Transverse colon (tissue), 4 donors: ENCODE results near the gene PDZRN3. TPM values are rescaled to one million over a fixed set of nuclear protein-coding genes. Genes with fewer than 3 reads are reported as not detected.
"Not testable (repeated sequence)": the region's sequence is repeated elsewhere in the genome, so short reads cannot be mapped to it uniquely, and the experiment has no call there.

ENCODE experiments used
- DNase-seq: peaks from one replicate; pipeline ENCODE4 v3.0.0-alpha.2; 2019
- H3K27ac ChIP-seq, 4 donors: fragments of 200-600 bp; sonication (generic); 2 replicates each; pipeline ENCODE4 v1.5.1; 2016 to 2018; ENCODE audit warnings: inconsistent platforms in 4 of 4
- H3K27me3 ChIP-seq: fragments of 200-600 bp; sonication (generic); 2 replicates; pipeline ENCODE4 v1.5.1; 2017; ENCODE audit warnings: inconsistent platforms
- H3K36me3 ChIP-seq, 4 donors: fragments of 200-600 bp; sonication (generic); 2 replicates each; pipeline ENCODE4 v1.5.1; 2017 to 2019; ENCODE audit warnings: inconsistent platforms in 4 of 4
- H3K4me1 ChIP-seq, 4 donors: fragments of 200-600 bp; sonication (generic); 2 replicates each; pipeline ENCODE4 v1.5.1; 2017 to 2020; ENCODE audit warnings: inconsistent platforms in 4 of 4
- H3K4me3 ChIP-seq, 4 donors: fragments of 200-600 bp; sonication (generic); 1 replicate in 1 of 4; 2 replicates in 3 of 4; pipeline versions ENCODE4 v1.5.1 to v1.6.1; 2017 to 2019; ENCODE audit warnings: inconsistent platforms in 4 of 4
- H3K9me3 ChIP-seq, 2 donors: fragments of 200-600 bp; sonication (generic); 2 replicates each; pipeline ENCODE4 v1.5.1; 2017 to 2019; ENCODE audit warnings: inconsistent platforms in 2 of 2
- EP300 ChIP-seq: sonication (generic); formaldehyde crosslinking; IDR thresholded peaks from one replicate; pipeline ENCODE4 v1.6.1; 2017; ENCODE audit warnings: antibody characterized with exemption, low read depth
- POLR2A ChIP-seq: fragments of 450-650 bp; IDR thresholded peaks from one replicate; pipeline ENCODE4 v1.6.1; 2016; ENCODE audit warnings: antibody characterized with exemption, mild to moderate bottlenecking, moderate library complexity
- POLR2AphosphoS5 ChIP-seq, 3 donors: sonication (generic); formaldehyde crosslinking; IDR thresholded peaks; one replicate each; pipeline ENCODE4 v1.6.1; 2016; ENCODE audit warnings: antibody characterized with exemption in 3 of 3
- WGBS, 2 donors: methylation state at CpG; one replicate each; pipeline ENCODE4 v1.1.5; 2018; ENCODE audit warnings: low coverage in 1 of 2; 5-methylcytosine and 5-hydroxymethylcytosine counted together
- in situ Hi-C, 4 donors: fragments of 200-750 bp; cut with MboI; loops; one replicate each; pipeline versions ENCODE4 v1.15.0 to v1.15.1; 2017; ENCODE audit warnings: low sequenced_read_pairs in 3 of 4, low pct_ligation_motif_present in 1 of 4, low pct_unique_long_range_greater_than_20kb in 1 of 4
- intact Hi-C: fragments of 100-400 bp; cut with DNase I; formaldehyde crosslinking; loops from one replicate; pipeline ENCODE4 v1.15.1; 2023; ENCODE audit warnings: low total_unique reads
- total RNA-seq, 4 donors: library from RNA; depleted of rRNA; stranded (reverse); fragments of >200 nt; gene quantifications; one replicate each; pipeline ENCODE4 v1.1.0, GENCODE V29; 2016
- TF ChIP-seq, protein P1 (sequence below), 5 experiments: fragments of 200-600 bp in 3 of 5; fragments of 450-650 bp in 2 of 5; sonication (generic) in 3 of 5; IDR thresholded peaks; 1 replicate in 2 of 5; 2 replicates in 3 of 5; pipeline ENCODE4 v1.5.1; 2016 to 2017; ENCODE audit warnings: antibody characterized with exemption in 5 of 5, inconsistent platforms in 3 of 5, mild to moderate bottlenecking in 2 of 5, moderate library complexity in 1 of 5

The PDZRN3 gene
- total RNA-seq, 4 donors from 2014 or later, result 31.9 to 191 (median 75.3) TPM

DNA sequence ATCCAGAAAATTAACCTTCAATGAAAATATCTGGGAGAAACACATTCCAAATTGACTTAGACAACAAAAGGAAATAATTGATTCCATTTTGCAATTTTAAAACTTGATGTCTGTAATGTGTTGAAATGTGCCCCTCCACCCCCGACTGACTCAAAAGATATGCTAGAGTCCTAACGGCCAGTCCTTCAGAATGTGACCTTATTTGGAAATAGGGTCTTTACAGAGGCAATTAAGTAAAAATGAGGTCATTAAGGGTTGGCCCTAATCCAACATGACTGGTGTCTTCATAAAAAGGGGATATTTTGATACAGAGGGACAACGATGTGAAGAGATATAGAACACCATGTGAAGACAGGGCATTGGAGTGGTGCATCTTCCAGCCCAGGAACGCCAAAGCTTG, 153.9 kb downstream of the PDZRN3 start:
- TF ChIP-seq EP300, result no peak
- TF ChIP-seq POLR2A, result no peak
- no peak for TF ChIP-seq POLR2AphosphoS5 (IDR thresholded peaks at IDR 0.05)
- TF ChIP-seq, protein P1, sequence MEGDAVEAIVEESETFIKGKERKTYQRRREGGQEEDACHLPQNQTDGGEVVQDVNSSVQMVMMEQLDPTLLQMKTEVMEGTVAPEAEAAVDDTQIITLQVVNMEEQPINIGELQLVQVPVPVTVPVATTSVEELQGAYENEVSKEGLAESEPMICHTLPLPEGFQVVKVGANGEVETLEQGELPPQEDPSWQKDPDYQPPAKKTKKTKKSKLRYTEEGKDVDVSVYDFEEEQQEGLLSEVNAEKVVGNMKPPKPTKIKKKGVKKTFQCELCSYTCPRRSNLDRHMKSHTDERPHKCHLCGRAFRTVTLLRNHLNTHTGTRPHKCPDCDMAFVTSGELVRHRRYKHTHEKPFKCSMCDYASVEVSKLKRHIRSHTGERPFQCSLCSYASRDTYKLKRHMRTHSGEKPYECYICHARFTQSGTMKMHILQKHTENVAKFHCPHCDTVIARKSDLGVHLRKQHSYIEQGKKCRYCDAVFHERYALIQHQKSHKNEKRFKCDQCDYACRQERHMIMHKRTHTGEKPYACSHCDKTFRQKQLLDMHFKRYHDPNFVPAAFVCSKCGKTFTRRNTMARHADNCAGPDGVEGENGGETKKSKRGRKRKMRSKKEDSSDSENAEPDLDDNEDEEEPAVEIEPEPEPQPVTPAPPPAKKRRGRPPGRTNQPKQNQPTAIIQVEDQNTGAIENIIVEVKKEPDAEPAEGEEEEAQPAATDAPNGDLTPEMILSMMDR (IDR thresholded peaks at IDR 0.05), result no peak
- Histone ChIP-seq H3K9me3 (no peaks in the 10 kb centered on the region), H3K4me1 (peaks cover 0 to 7% (median 5%) of the 10 kb centered on the region in 4 donors), H3K27ac (no peak overlapping the region), H3K36me3 (no peaks in the 10 kb centered on the region), H3K27me3 (no peaks in the 10 kb centered on the region), H3K4me3 (no peak overlapping the region)
- DNase-seq, result no peak
- in situ Hi-C loops (no loop called here), intact Hi-C loops (no loop called here)
- 79 to 83% methylated on average over 3 to 4 of the region's 4 CpGs for WGBS, 2 donors

DNA sequence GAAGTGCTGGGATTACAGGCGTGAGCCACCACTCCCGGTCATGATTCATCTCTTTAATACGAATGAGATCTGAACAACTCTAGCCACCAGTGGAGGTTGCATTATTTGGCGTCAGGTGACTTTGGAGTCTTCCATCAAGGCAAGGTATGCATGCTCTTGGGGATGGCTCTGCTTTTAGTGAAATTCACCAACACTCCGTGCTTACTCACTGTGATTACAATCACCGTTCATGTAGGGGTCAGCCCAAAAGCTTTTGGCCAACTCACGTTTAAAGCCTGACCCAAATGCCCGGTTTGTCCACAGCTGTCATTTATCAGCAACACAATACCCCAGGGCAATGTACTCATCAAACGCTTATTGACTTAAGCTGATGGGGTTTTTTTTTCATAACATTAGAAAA, 155.4 kb downstream of the PDZRN3 start:
- Histone ChIP-seq H3K27ac (no peak overlapping the region), H3K36me3 (no peaks in the 10 kb centered on the region), H3K9me3 (no peaks in the 10 kb centered on the region), H3K4me1 (peaks cover 0 to 7% (median 1%) of the 10 kb centered on the region in 4 donors), H3K27me3 (no peaks in the 10 kb centered on the region), H3K4me3 (no peak overlapping the region)
- no peak for DNase-seq
- WGBS, 2 donors, result 93 to 95% methylated on average over 3 to 9 of the region's 9 CpGs
- in situ Hi-C loops, result no loop called here
- TF ChIP-seq POLR2A, result no peak
- intact Hi-C loops, result no loop called here

DNA sequence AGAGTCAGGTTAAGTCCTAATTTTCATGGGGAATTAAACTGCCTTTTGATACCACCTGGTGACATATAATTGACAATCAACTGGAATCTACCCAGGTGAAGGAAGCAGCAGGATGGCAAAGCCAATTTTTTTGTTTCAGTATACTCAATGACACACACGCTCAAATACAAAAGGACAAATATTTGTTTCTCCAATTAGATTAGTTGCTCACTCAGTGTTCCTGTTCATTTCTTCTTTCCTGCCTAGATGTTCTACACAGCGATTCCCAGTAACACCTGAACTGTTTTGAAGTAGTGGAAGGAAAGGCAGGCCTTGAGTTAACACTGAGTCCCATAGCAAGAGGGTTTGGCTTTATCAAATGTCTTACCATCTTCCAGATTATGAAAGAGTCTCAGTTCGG, 157.5 kb downstream of the PDZRN3 start:
- no peak overlapping the region for H3K4me3 ChIP-seq
- DNase-seq, result no peak
- H3K27me3 ChIP-seq, result no peaks in the 10 kb centered on the region
- no peaks in the 10 kb centered on the region for H3K9me3 ChIP-seq
- no peak overlapping the region for H3K27ac ChIP-seq
- intact Hi-C loops (no loop called here), in situ Hi-C loops (no loop called here)
- H3K4me1 ChIP-seq, result peaks cover 0 to 7% (median 1%) of the 10 kb centered on the region in 4 donors
- 58 to 74% methylated on average over 3 of the region's 3 CpGs for WGBS, 2 donors
- TF ChIP-seq POLR2AphosphoS5 (IDR thresholded peaks at IDR 0.05) (no peak), POLR2A (no peak), EP300 (no peak)
- TF ChIP-seq, protein P1 (IDR thresholded peaks at IDR 0.05), result no peak
- H3K36me3 ChIP-seq, result no peaks in the 10 kb centered on the region

DNA sequence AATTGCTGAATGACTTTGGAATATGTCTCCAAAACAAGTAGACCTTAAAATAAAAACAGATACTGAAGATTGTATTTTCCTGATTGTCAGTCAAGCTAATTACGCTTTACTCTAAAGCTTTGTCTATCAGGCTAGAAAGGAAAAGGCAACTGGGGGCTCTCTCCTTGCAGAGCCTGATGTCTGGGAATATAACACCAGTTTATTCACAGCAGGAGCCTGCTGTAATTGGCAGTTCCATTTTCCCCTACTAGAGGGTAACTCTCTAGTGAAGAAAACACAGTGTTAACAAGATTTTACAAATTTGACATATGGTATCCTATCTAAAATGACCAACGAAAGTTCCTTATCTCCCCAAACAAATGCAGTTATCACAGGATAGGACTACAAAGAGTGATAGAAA, 158.8 kb downstream of the PDZRN3 start:
- H3K4me3 ChIP-seq, result no peak overlapping the region
- DNase-seq, result no peak
- no peak overlapping the region for H3K27ac ChIP-seq
- TF ChIP-seq POLR2AphosphoS5 (IDR thresholded peaks at IDR 0.05) (no peak), EP300 (no peak), POLR2A (no peak)
- TF ChIP-seq, protein P1 (IDR thresholded peaks at IDR 0.05), result no peak
- H3K4me1 ChIP-seq, result peaks cover 0 to 5% (median 0%) of the 10 kb centered on the region in 4 donors
- intact Hi-C loops (no loop called here), in situ Hi-C loops (no loop called here)
- H3K27me3 ChIP-seq, result no peaks in the 10 kb centered on the region
- H3K36me3 ChIP-seq, result no peaks in the 10 kb centered on the region
- WGBS, 2 donors, result 83 to 95% methylated on average over 2 of the region's 2 CpGs
- no peaks in the 10 kb centered on the region for H3K9me3 ChIP-seq

DNA sequence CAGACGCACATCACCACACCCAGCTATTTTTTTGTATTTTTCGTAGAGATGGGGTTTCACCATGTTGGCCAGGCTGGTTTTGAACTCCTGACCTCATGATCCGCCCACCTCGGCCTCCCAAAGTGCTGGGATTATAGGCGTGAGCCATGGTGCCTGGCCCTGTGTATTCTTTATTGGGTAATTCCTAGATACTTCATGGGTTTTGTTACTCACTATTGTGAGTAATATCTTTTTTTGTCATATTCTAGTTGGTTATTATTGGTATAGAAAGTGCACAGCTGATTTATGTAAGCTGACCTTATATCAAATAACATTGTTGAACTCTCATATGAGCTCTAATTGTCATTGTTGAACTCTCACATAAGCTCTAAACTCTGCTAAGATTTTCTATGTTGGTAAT, 160.6 kb downstream of the PDZRN3 start:
- WGBS, 2 donors, result 72 to 78% methylated on average over 2 to 5 of the region's 5 CpGs
- H3K36me3 ChIP-seq, in situ Hi-C loops, intact Hi-C loops, H3K27ac ChIP-seq, H3K27me3 ChIP-seq, H3K4me3 ChIP-seq, DNase-seq, H3K4me1 ChIP-seq, H3K9me3 ChIP-seq: not testable (repeated sequence)
